IMR-90 (cell line): ENCODE results near the gene CXCL3. TPM values are rescaled to one million over a fixed set of nuclear protein-coding genes. Genes with fewer than 3 reads are reported as not detected.

Experiments used
- ATAC-seq: fragments of 200-7000 bp; cut with Tn5 transposase; 2 replicates; pipeline ENCODE4 v1.9.1; 2020; ENCODE audit warnings: low read depth, mild to moderate bottlenecking, moderate library complexity
- BruUV-seq: library from RNA; stranded (reverse); fragments of 400-500 nt; replicated peaks from 2 replicates; lab custom pipeline; 2021; lab: Mats Ljungman, UMichigan
- CTCF ChIA-PET: fragments of 300-600 bp; formaldehyde crosslinking; extraction: SDS; loops from one replicate; lab custom pipeline; 2021; ENCODE audit warnings: antibody characterized with exemption; lab: Yijun Ruan, JAX
- POLR2A ChIA-PET: fragments of 300-600 bp; sonication (Branson Sonifier 250); formaldehyde crosslinking; loops from one replicate; lab custom pipeline; 2022; ENCODE audit warnings: antibody characterized with exemption; ENCODE audit not compliant: unreplicated experiment; lab: Charles Lee
- DNase-seq: peaks from one replicate; pipeline ENCODE4 v3.0.0; 2013
- H2AFZ ChIP-seq: replicated peaks from 2 replicates; pipeline ENCODE3; 2013; ENCODE audit warnings: low read length, mild to moderate bottlenecking; ENCODE audit not compliant: poor library complexity
- H2AK5ac ChIP-seq: 2 replicates; pipeline ENCODE4 v1.6.1; 2013; ENCODE audit warnings: low read depth, low read length, inconsistent platforms
- H2AK9ac ChIP-seq: replicated peaks from 2 replicates; pipeline ENCODE3; 2013; ENCODE audit warnings: mild to moderate bottlenecking, low read depth, low read length, moderate library complexity; ENCODE audit not compliant: poor library complexity
- H2BK120ac ChIP-seq: 2 replicates; pipeline ENCODE4 v1.6.1; 2013; ENCODE audit warnings: low read depth, low read length, inconsistent platforms
- H2BK15ac ChIP-seq: 3 replicates; pipeline ENCODE4 v1.6.1; 2013; ENCODE audit warnings: low read depth, low read length, inconsistent platforms
- H2BK20ac ChIP-seq: 2 replicates; pipeline ENCODE4 v1.6.1; 2013; ENCODE audit warnings: low read depth, mild to moderate bottlenecking, inconsistent platforms, low read length, moderate library complexity
- H2BK5ac ChIP-seq: 2 replicates; pipeline ENCODE4 v1.6.1; 2013; ENCODE audit warnings: mild to moderate bottlenecking, low read depth, low read length, inconsistent platforms; ENCODE audit not compliant: poor library complexity, severe bottlenecking
- H3K14ac ChIP-seq: replicated peaks from 2 replicates; pipeline ENCODE4 v1.6.1; 2013; ENCODE audit warnings: low read depth, low read length, inconsistent platforms
- H3K18ac ChIP-seq: 2 replicates; pipeline ENCODE4 v1.6.1; 2013; ENCODE audit warnings: low read depth, low read length, control low read depth
- H3K23ac ChIP-seq: 2 replicates; pipeline ENCODE4 v1.6.1; 2013; ENCODE audit warnings: low read depth, low read length, inconsistent platforms
- H3K27ac ChIP-seq: 2 replicates; pipeline ENCODE4 v1.5.1; 2013; ENCODE audit warnings: mild to moderate bottlenecking, control low read depth, low read length; ENCODE audit not compliant: insufficient read depth
- H3K27me3 ChIP-seq: 2 replicates; pipeline ENCODE4 v1.6.1; 2013; ENCODE audit warnings: low read length; ENCODE audit not compliant: control insufficient read depth, insufficient read depth
- H3K36me3 ChIP-seq: 2 replicates; pipeline ENCODE4 v1.6.1; 2013; ENCODE audit warnings: low read length, mixed read lengths; ENCODE audit not compliant: control insufficient read depth, insufficient read depth
- H3K4ac ChIP-seq: 2 replicates; pipeline ENCODE4 v1.6.1; 2013; ENCODE audit warnings: low read depth, low read length, inconsistent platforms
- H3K4me1 ChIP-seq: 2 replicates; pipeline ENCODE4 v1.6.1; 2013; ENCODE audit warnings: low read length, mixed read lengths; ENCODE audit not compliant: control insufficient read depth, insufficient read depth
- H3K4me2 ChIP-seq: 2 replicates; pipeline ENCODE4 v1.6.1; 2013; ENCODE audit warnings: low read depth, mild to moderate bottlenecking, control low read depth, low read length, moderate library complexity
- H3K4me3 ChIP-seq: 2 replicates; pipeline ENCODE4 v1.5.1; 2013; ENCODE audit warnings: low read depth, mild to moderate bottlenecking, control low read depth, low read length, moderate library complexity; ENCODE audit not compliant: insufficient read depth
- H3K56ac ChIP-seq: 2 replicates; pipeline ENCODE4 v1.6.1; 2013; ENCODE audit warnings: low read length, inconsistent platforms; ENCODE audit not compliant: insufficient read depth; ENCODE audit errors: extremely low read depth
- H3K79me1 ChIP-seq, 2 experiments: 2 replicates each; pipeline ENCODE4 v1.6.1; 2013; ENCODE audit warnings: low read length in 2 of 2, inconsistent platforms in 1 of 2, low read depth in 1 of 2
- H3K9ac ChIP-seq: 2 replicates; pipeline ENCODE4 v1.6.1; 2013; ENCODE audit warnings: low read depth, low read length, control low read depth
- H3K9me1 ChIP-seq: 2 replicates; pipeline ENCODE4 v1.6.1; 2013; ENCODE audit warnings: low read length, inconsistent platforms; ENCODE audit not compliant: insufficient read depth
- H3K9me3 ChIP-seq: 2 replicates; pipeline ENCODE4 v1.6.1; 2013; ENCODE audit warnings: low read length; ENCODE audit not compliant: control insufficient read depth, insufficient read depth
- H4K20me1 ChIP-seq: 2 replicates; pipeline ENCODE4 v1.6.1; 2013; ENCODE audit warnings: low read length, inconsistent platforms; ENCODE audit not compliant: insufficient read depth
- H4K5ac ChIP-seq: 2 replicates; pipeline ENCODE4 v1.6.1; 2013; ENCODE audit warnings: mild to moderate bottlenecking, low read depth, low read length, control low read depth
- H4K8ac ChIP-seq, 2 experiments: 2 replicates each; pipeline ENCODE4 v1.6.1; 2013; ENCODE audit warnings: low read depth in 2 of 2, low read length in 2 of 2, control low read depth in 1 of 2, inconsistent platforms in 1 of 2
- H4K91ac ChIP-seq: 2 replicates; pipeline ENCODE4 v1.6.1; 2013; ENCODE audit warnings: low read depth, low read length, inconsistent platforms; ENCODE audit not compliant: insufficient read depth
- BHLHE40 ChIP-seq: fragments of 150-350 bp; IDR thresholded peaks from 2 replicates; pipeline ENCODE4 v1.6.1; 2016; ENCODE audit warnings: mild to moderate bottlenecking, low read depth, low read length
- CEBPB ChIP-seq: IDR thresholded peaks from 2 replicates; pipeline ENCODE4 v1.6.1; 2012; ENCODE audit warnings: low read depth, low read length, improper control_type of control experiment
- MXI1 ChIP-seq: IDR thresholded peaks from 2 replicates; pipeline ENCODE4 v1.6.1; 2012; ENCODE audit warnings: low read depth, mild to moderate bottlenecking, low read length, moderate library complexity, borderline replicate concordance
- RAD21 ChIP-seq: IDR thresholded peaks from 2 replicates; pipeline ENCODE4 v1.6.1; 2012; ENCODE audit warnings: low read length, improper control_type of control experiment
- RFX5 ChIP-seq: IDR thresholded peaks from 2 replicates; pipeline ENCODE4 v1.8.0; 2012; ENCODE audit warnings: low read depth, mild to moderate bottlenecking, low read length, moderate library complexity
- WGBS, 2 experiments: methylation state at CpG; one replicate each; pipeline versions ENCODE4 v1.1.5 to v1.1.7; 2013; ENCODE audit warnings: missing lambda C conversion rate in 2 of 2; ENCODE audit not compliant: insufficient read length in 1 of 2; ENCODE audit errors: extremely low coverage in 2 of 2; 5-methylcytosine and 5-hydroxymethylcytosine counted together
- dilution Hi-C: fragments of 300-500 bp; cut with HindIII; formaldehyde crosslinking; loops from one replicate; pipeline ENCODE4 v1.14.3; 2018; ENCODE audit warnings: low sequenced_read_pairs; ENCODE audit not compliant: unreplicated experiment
- in situ Hi-C: fragments of 300-500 bp; cut with MboI; formaldehyde crosslinking; loops from 3 replicates; pipeline ENCODE4 v1.14.3; 2019; ENCODE audit warnings: low sequenced_read_pairs, inconsistent platforms, mixed read lengths
- intact Hi-C: fragments of 100-400 bp; cut with micrococcal nuclease; formaldehyde crosslinking; loops from 2 replicates; pipeline ENCODE4 v1.10.0; 2022
- polyA plus RNA-seq, 3 experiments: library from polyadenylated mRNA; depleted of rRNA; stranded (reverse); fragments of >200 nt; gene quantifications; 2 replicates each; pipeline ENCODE4 v1.2.3, GENCODE V29; 2012; ENCODE audit warnings: low replicate concordance in 1 of 3
- total RNA-seq: library from RNA; depleted of rRNA; stranded (reverse); fragments of >200 nt; gene quantifications from 2 replicates; pipeline ENCODE4 v1.2.3, GENCODE V29; 2012

Gene CXCL3
- total and polyA plus RNA-seq, 2 of the 4 experiments (the other 2 are of a cell fraction), result 0.18 to 0.74 TPM

DNA sequence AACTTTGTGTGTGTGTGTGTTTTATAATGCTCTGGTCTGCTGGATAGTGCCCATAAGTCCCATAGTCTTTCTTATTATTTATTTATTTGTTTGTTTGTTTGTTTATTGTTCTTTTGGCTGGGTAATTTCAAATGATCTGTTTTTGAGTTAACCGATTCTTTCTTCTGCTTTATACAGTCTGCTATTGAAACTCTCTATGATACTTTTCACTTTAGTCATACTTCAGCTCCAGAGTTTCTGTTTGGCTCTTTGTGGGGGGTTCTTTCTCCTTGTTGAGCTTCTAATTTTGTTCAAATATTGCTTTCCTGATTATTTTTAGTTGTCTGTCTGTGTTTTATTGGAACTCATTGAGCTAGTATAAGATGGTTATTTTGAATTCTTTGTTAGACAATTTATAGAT, 10.0 kb downstream of the CXCL3 start:
- WGBS, 2 experiments, result no CpG with 5 or more reads among the region's 1 CpG
- Histone ChIP-seq H3K9ac (no peak overlapping the region), H3K36me3 (no peaks in the 10 kb centered on the region), H3K4me2 (no peak overlapping the region), H3K4me3 (no peak overlapping the region), H4K8ac (no peak overlapping the region), H2BK120ac (no peak overlapping the region), H3K14ac (no peak overlapping the region), H4K91ac (no peak overlapping the region), H3K23ac (no peak overlapping the region), H3K27ac (no peak overlapping the region), H3K9me3 (no peaks in the 10 kb centered on the region), H3K56ac (no peak overlapping the region), H4K5ac (no peak overlapping the region), H3K18ac (no peak overlapping the region), H3K9me1 (0 out of 2 replicates have a peak, but pooled peaks cover 2% of the 10 kb centered on the region), H3K4me1 (no peaks in the 10 kb centered on the region), H4K20me1 (no peaks in the 10 kb centered on the region), H3K27me3 (no peaks in the 10 kb centered on the region), H3K79me1 (no peaks in the 10 kb centered on the region), H3K4ac (no peak overlapping the region), H2AFZ (no peak overlapping the region), H2BK15ac (no peak overlapping the region), H2AK5ac (no peak overlapping the region), H2BK5ac (no peak overlapping the region), H2AK9ac (no peak overlapping the region), H2BK20ac (no peak overlapping the region)
- BruUV-seq, result no TSS peak
- in situ Hi-C loops, result no loop called here
- ChIA-PET POLR2A (no interaction called here), CTCF (no interaction called here)
- intact Hi-C loops, result no loop called here
- DNase-seq (no peak), ATAC-seq (no peak)
- dilution Hi-C loops, result no loop called here
- TF ChIP-seq RAD21 (no peak), RFX5 (no peak), BHLHE40 (no peak), CEBPB (no peak), MXI1 (no peak)
